ENCODE data around the gene TMA7.

- TF ChIP-seq CTCF (conservative IDR thresholded peaks at IDR 0.05; ENCODE audit: low read length) (no peak), EZH2phosphoT487 (IDR thresholded peaks at IDR 0.05; ENCODE audit: borderline replicate concordance) (no peak)
Measured at GRCh38 chr3:48418140-48418539, 21.9 kb upstream of the TMA7 start.
